Neural cell (in vitro differentiated cells): ENCODE results near the gene USP11. TPM values are rescaled to one million over a fixed set of nuclear protein-coding genes. Genes with fewer than 3 reads are reported as not detected.

Experiments
- H2AFZ ChIP-seq: fragments of 200-600, 300-800 bp; sonication (generic), shearing (Covaris generic); 2 replicates; pipeline ENCODE4 v1.6.0; 2014; ENCODE audit warnings: low read depth, mild to moderate bottlenecking, antibody characterized with exemption, low read length, moderate library complexity
- H3F3A ChIP-seq: fragments of 200-600 bp; shearing (Covaris generic); 2 replicates; pipeline ENCODE4 v1.6.1; 2016; ENCODE audit warnings: mild to moderate bottlenecking, moderate library complexity, mixed read lengths, antibody characterized with exemption, low read length; ENCODE audit not compliant: insufficient read depth, poor library complexity, severe bottlenecking
- H3K27ac ChIP-seq: fragments of 200-600, 300-800 bp; sonication (generic), shearing (Covaris generic); 2 replicates; pipeline ENCODE4 v1.5.1; 2014; ENCODE audit warnings: mild to moderate bottlenecking, low read length, moderate library complexity
- H3K27me3 ChIP-seq: fragments of 300-800, 200-600 bp; sonication (generic), shearing (Covaris generic); 2 replicates; pipeline ENCODE4 v1.6.0; 2014; ENCODE audit warnings: mild to moderate bottlenecking, low read depth, low read length, moderate library complexity; ENCODE audit not compliant: insufficient read depth
- H3K36me3 ChIP-seq: fragments of 300-800, 200-600 bp; sonication (generic), shearing (Covaris generic); 2 replicates; pipeline ENCODE4 v1.5.1; 2014; ENCODE audit warnings: mild to moderate bottlenecking, antibody characterized with exemption, low read length, moderate library complexity; ENCODE audit not compliant: insufficient read depth
- H3K4me2 ChIP-seq: fragments of 300-800, 200-600 bp; sonication (generic), shearing (Covaris generic); 2 replicates; pipeline ENCODE4 v1.6.0; 2014; ENCODE audit warnings: mild to moderate bottlenecking, low read length
- H3K4me3 ChIP-seq: fragments of 300-800, 200-600 bp; sonication (generic), shearing (Covaris generic); 2 replicates; pipeline ENCODE4 v1.5.1; 2014; ENCODE audit warnings: mild to moderate bottlenecking, low read length, moderate library complexity
- H3K79me2 ChIP-seq: fragments of 200-600 bp; shearing (Covaris generic); replicated peaks from 2 replicates; pipeline ENCODE4 v1.6.0; 2014; ENCODE audit warnings: mild to moderate bottlenecking, low read length, moderate library complexity; ENCODE audit not compliant: insufficient read depth
- H3K9ac ChIP-seq: fragments of 300-800, 200-600 bp; sonication (generic), shearing (Covaris generic); 2 replicates; pipeline ENCODE4 v1.6.1; 2016; ENCODE audit warnings: mild to moderate bottlenecking, low read length, mixed read lengths
- H3K9me2 ChIP-seq: fragments of 200-600 bp; shearing (Covaris generic); 2 replicates; pipeline ENCODE4 v1.6.1; 2016; ENCODE audit warnings: mild to moderate bottlenecking, low read length, mixed read lengths; ENCODE audit not compliant: insufficient read depth
- H3K9me3 ChIP-seq: fragments of 200-600, 300-800 bp; sonication (generic), shearing (Covaris generic); 2 replicates; pipeline ENCODE4 v1.6.1; 2016; ENCODE audit warnings: mild to moderate bottlenecking, mixed run types, low read length, moderate library complexity, mixed read lengths
- H4K20me1 ChIP-seq: fragments of 200-600 bp; shearing (Covaris generic); 2 replicates; pipeline ENCODE4 v1.6.1; 2016; ENCODE audit warnings: mild to moderate bottlenecking, mixed run types; ENCODE audit not compliant: insufficient read depth
- EP300 ChIP-seq: fragments of 450-650 bp; conservative IDR thresholded peaks from 2 replicates; pipeline ENCODE4 v1.6.1; 2014; ENCODE audit warnings: antibody characterized with exemption, mild to moderate bottlenecking, moderate library complexity; ENCODE audit not compliant: poor library complexity, severe bottlenecking
- EZH2 ChIP-seq: fragments of 200-600, 300-800 bp; shearing (Covaris generic), sonication (generic); IDR thresholded peaks from 2 replicates; pipeline ENCODE4 v1.6.1; 2014; ENCODE audit warnings: antibody characterized with exemption, low read length, borderline replicate concordance, mild to moderate bottlenecking; ENCODE audit not compliant: insufficient read depth, poor library complexity, severe bottlenecking
- MXI1 ChIP-seq: fragments of 450-650 bp; conservative IDR thresholded peaks from 2 replicates; pipeline ENCODE4 v1.6.1; 2014; ENCODE audit warnings: antibody characterized with exemption, mild to moderate bottlenecking; ENCODE audit not compliant: poor library complexity, severe bottlenecking
- POLR2AphosphoS5 ChIP-seq: IDR thresholded peaks from 2 replicates; pipeline ENCODE4 v1.6.1; 2012
- RAD21 ChIP-seq: fragments of 450-650 bp; conservative IDR thresholded peaks from 2 replicates; pipeline ENCODE4 v1.6.1; 2014; ENCODE audit warnings: antibody characterized with exemption, mild to moderate bottlenecking, moderate library complexity
- TAF1 ChIP-seq: IDR thresholded peaks from 2 replicates; pipeline ENCODE4 v1.6.1; 2012; ENCODE audit warnings: low read depth
- polyA plus RNA-seq: library from polyadenylated mRNA; depleted of rRNA; stranded (reverse); fragments of >200 nt; gene quantifications from 2 replicates; pipeline ENCODE4 v1.2.3, GENCODE V29; 2014
- TF ChIP-seq, protein P1 (sequence below): IDR thresholded peaks from 2 replicates; pipeline ENCODE4 v1.6.1; 2012; ENCODE audit warnings: borderline replicate concordance

Gene USP11
- polyA plus RNA-seq, 1 donor from 2014 or later, result 184 TPM

DNA sequence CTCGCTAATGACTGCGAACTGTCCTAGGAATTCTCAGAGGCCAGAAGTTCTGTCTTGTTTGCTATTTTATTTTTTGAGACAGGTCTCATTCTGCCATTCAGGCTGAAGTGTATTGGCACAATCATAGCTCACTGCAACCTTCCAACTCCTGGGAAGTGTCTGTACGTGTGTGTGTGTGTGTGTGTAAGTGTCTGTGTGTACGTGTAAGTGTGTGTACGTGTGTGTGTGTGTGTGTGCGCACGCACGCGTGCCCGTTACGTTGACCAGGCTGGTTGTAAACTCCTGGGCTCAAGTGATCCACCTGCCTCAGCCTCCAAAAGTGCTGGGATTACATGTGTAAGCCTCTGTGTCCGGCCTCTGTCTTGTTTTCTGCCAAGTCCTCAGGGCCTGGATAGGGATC is 24.7 kb upstream of the USP11 start:
- Histone ChIP-seq H2AFZ (no peak overlapping the region), H3K9me2 (no peaks in the 10 kb centered on the region), H3K27me3 (no peaks in the 10 kb centered on the region), H3K4me3 (no peak overlapping the region), H3F3A (no peaks in the 10 kb centered on the region), H3K4me2 (no peak overlapping the region), H3K9me3 (no peaks in the 10 kb centered on the region), H4K20me1 (no peaks in the 10 kb centered on the region), H3K27ac (no peak overlapping the region), H3K9ac (no peak overlapping the region), H3K36me3 (no peaks in the 10 kb centered on the region), H3K79me2 (no peaks in the 10 kb centered on the region)
- TF ChIP-seq, protein P1, sequence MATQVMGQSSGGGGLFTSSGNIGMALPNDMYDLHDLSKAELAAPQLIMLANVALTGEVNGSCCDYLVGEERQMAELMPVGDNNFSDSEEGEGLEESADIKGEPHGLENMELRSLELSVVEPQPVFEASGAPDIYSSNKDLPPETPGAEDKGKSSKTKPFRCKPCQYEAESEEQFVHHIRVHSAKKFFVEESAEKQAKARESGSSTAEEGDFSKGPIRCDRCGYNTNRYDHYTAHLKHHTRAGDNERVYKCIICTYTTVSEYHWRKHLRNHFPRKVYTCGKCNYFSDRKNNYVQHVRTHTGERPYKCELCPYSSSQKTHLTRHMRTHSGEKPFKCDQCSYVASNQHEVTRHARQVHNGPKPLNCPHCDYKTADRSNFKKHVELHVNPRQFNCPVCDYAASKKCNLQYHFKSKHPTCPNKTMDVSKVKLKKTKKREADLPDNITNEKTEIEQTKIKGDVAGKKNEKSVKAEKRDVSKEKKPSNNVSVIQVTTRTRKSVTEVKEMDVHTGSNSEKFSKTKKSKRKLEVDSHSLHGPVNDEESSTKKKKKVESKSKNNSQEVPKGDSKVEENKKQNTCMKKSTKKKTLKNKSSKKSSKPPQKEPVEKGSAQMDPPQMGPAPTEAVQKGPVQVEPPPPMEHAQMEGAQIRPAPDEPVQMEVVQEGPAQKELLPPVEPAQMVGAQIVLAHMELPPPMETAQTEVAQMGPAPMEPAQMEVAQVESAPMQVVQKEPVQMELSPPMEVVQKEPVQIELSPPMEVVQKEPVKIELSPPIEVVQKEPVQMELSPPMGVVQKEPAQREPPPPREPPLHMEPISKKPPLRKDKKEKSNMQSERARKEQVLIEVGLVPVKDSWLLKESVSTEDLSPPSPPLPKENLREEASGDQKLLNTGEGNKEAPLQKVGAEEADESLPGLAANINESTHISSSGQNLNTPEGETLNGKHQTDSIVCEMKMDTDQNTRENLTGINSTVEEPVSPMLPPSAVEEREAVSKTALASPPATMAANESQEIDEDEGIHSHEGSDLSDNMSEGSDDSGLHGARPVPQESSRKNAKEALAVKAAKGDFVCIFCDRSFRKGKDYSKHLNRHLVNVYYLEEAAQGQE, result no peak

DNA sequence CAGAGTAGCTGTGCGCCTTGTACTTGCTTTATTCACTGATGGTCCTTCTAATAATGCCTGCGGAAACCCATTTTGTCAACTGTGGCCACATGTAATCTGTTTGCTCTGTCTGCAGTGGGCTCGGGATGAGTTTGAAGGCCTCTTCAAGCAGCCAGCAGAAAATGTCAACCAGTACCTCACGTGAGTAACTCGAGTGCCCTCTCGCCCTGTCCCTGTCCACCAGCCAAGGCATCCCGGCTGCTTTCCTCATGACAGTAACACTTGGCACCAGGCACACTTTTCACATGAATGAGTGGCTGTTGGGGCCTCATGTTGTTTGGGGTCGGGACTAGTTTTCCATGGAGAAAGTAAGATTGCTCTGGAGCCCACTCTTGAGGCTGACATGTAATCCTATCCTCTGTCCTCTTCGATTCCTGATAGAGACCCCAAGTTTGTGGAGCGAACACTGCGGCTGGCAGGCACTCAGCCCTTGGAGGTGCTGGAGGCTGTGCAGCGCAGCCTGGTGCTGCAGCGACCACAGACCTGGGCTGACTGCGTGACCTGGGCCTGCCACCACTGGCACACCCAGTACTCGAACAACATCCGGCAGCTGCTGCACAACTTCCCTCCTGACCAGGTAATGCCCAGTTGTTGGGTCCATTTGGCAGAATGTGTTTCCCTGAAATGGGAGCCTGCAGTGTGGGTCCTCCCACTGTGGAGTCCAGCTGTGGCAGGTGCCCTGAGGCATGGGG is 23.1 kb upstream of the USP11 start:
- Histone ChIP-seq H3K9ac (no peak overlapping the region), H3K4me3 (no peak overlapping the region), H3K9me2 (no peaks in the 10 kb centered on the region), H3K36me3 (no peaks in the 10 kb centered on the region), H3K4me2 (no peak overlapping the region), H2AFZ (no peak overlapping the region), H4K20me1 (no peaks in the 10 kb centered on the region), H3K27me3 (no peaks in the 10 kb centered on the region), H3K27ac (no peak overlapping the region), H3K9me3 (no peaks in the 10 kb centered on the region), H3F3A (no peaks in the 10 kb centered on the region), H3K79me2 (no peaks in the 10 kb centered on the region)
- no peak for TF ChIP-seq TAF1
- TF ChIP-seq EZH2, result no peak
- no peak for TF ChIP-seq RAD21
- no peak for TF ChIP-seq POLR2AphosphoS5
- TF ChIP-seq EP300, result no peak

DNA sequence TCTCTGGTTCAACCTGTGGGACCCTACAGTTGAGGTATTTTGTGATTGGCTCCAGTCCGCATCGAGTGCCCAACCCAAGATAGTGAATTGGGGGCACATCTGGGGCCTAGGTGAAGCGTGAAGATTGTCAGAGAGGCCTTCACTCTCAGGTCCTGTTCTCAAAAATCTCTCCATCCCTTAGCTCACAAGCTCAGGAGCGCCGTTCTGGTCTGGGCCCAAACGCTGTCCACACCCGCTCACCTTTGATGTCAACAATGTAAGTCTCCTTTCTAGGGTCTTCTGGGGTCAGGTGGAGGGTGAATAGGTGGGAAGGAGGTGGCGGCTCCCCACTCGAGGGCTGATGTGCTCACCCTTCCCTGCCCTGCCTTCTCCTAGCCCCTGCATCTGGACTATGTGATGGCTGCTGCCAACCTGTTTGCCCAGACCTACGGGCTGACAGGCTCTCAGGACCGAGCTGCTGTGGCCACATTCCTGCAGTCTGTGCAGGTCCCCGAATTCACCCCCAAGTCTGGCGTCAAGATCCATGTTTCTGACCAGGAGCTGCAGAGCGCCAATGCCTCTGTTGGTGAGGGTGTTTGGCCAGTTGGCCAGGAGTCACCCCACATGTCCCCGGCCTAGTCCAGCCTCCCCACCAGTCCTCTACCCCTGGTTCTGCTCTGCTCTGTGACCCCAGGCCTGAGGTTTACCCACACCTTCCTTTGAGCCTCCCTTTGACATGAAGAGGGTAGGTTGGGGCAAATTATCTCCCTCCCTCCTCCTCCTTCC is 22.0 kb upstream of the USP11 start:
- Histone ChIP-seq H2AFZ (no peak overlapping the region), H3K9me3 (no peaks in the 10 kb centered on the region), H3K4me3 (no peak overlapping the region), H3K4me2 (no peak overlapping the region), H3K9ac (no peak overlapping the region), H3F3A (no peaks in the 10 kb centered on the region), H3K9me2 (no peaks in the 10 kb centered on the region), H3K27ac (no peak overlapping the region), H4K20me1 (no peaks in the 10 kb centered on the region), H3K79me2 (no peaks in the 10 kb centered on the region), H3K27me3 (no peaks in the 10 kb centered on the region), H3K36me3 (no peaks in the 10 kb centered on the region)
- TF ChIP-seq MXI1 (no peak), POLR2AphosphoS5 (no peak)
